ENCODE measurements around the gene ZFHX3.

DNA sequence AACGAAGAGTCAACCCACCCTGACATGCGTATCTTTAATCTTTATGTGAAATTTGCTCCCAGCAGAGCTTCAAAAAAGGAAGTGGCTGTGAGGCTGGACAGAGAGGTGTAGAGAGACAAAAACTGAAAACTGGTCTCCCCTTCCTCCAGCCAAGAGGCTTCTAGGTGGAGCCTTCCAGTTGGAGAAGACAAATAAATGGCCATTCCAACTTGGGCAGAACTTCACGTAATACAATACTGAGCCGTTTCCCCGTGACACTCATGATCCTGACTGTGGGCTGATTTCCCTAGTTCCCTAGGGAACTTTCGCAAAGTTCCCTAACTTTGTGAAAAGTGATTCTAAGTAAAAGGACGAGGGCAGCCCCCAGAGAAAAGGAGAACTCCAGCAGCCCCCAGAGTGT is 78.8 kb downstream of the ZFHX3 start:
- TF ChIP-seq EZH2phosphoT487 (IDR thresholded peaks at IDR 0.05; ENCODE audit: insufficient read depth, low read depth) (no peak), EZH2 (IDR thresholded peaks at IDR 0.05; ENCODE audit: insufficient read depth, poor library complexity, severe bottlenecking) (no peak)

Data from GM23248 (cell line).